GM23338 (cell line): ENCODE data around the gene NR2C1. TPM values are rescaled to one million over a fixed set of nuclear protein-coding genes. Genes with fewer than 3 reads are reported as not detected.
"Not testable (repeated sequence)": the region's sequence is repeated elsewhere in the genome, so short reads cannot be mapped to it uniquely, and the experiment has no call there.

ENCODE experiments used
- ATAC-seq: fragments of 200-7000 bp; cut with Tn5 transposase; 3 replicates; pipeline ENCODE4 v1.9.1; 2020
- DNase-seq: peaks from one replicate; pipeline ENCODE4 v3.0.0-alpha.2; 2015; ENCODE audit warnings: low spot score
- H2AFZ ChIP-seq: fragments of 200-600 bp; sonication (generic); 2 replicates; pipeline ENCODE4 v1.8.0; 2016; ENCODE audit warnings: antibody characterized with exemption, mild to moderate bottlenecking, moderate library complexity
- H3F3A ChIP-seq: fragments of 200-600 bp; sonication (generic); replicated peaks from 2 replicates; pipeline ENCODE4 v1.8.0; 2017; ENCODE audit warnings: antibody characterized with exemption, mixed run types, low read depth
- H3K27ac ChIP-seq: fragments of 200-600 bp; sonication (generic); 2 replicates; pipeline ENCODE4 v1.6.1; 2016; ENCODE audit warnings: low read depth
- H3K27me3 ChIP-seq: fragments of 200-600 bp; sonication (generic); 2 replicates; pipeline ENCODE4 v1.8.0; 2016; ENCODE audit warnings: mild to moderate bottlenecking, mixed run types, moderate library complexity; ENCODE audit not compliant: insufficient read depth
- H3K36me3 ChIP-seq: fragments of 200-600 bp; sonication (generic); 2 replicates; pipeline ENCODE4 v1.8.0; 2016; ENCODE audit warnings: mild to moderate bottlenecking; ENCODE audit not compliant: insufficient read depth
- H3K4me1 ChIP-seq: fragments of 200-600 bp; sonication (generic); 2 replicates; pipeline ENCODE4 v1.8.0; 2016; ENCODE audit warnings: mild to moderate bottlenecking, moderate library complexity; ENCODE audit not compliant: insufficient read depth
- H3K4me2 ChIP-seq: fragments of 200-600 bp; sonication (generic); 2 replicates; pipeline ENCODE4 v1.7.1; 2017; ENCODE audit warnings: mixed run types
- H3K4me3 ChIP-seq: fragments of 200-600 bp; sonication (generic); 2 replicates; pipeline ENCODE4 v1.6.1; 2016; ENCODE audit warnings: mixed run types
- H3K79me2 ChIP-seq: fragments of 200-600 bp; sonication (generic); replicated peaks from 2 replicates; pipeline ENCODE4 v1.8.0; 2017; ENCODE audit warnings: mild to moderate bottlenecking; ENCODE audit not compliant: insufficient read depth
- H3K9me2 ChIP-seq: fragments of 200-600 bp; sonication (generic); 2 replicates; pipeline ENCODE4 v1.8.0; 2017; ENCODE audit not compliant: insufficient read depth
- H4K20me1 ChIP-seq: fragments of 200-600 bp; sonication (generic); replicated peaks from 2 replicates; pipeline ENCODE4 v1.8.0; 2017; ENCODE audit warnings: mild to moderate bottlenecking; ENCODE audit not compliant: insufficient read depth
- H3K27ac Mint-ChIP-seq: 2 replicates; pipeline ENCODE4 v1.8.0; 2020; ENCODE audit warnings: inconsistent platforms, mild to moderate bottlenecking, moderate library complexity, mixed read lengths
- H3K27me3 Mint-ChIP-seq: 3 replicates; pipeline ENCODE4 v1.8.0; 2022; ENCODE audit warnings: low read depth, mild to moderate bottlenecking, moderate library complexity, mixed read lengths, inconsistent platforms; ENCODE audit not compliant: insufficient read depth, poor library complexity
- H3K36me3 Mint-ChIP-seq: 3 replicates; pipeline ENCODE4 v1.8.0; 2021; ENCODE audit warnings: low read depth, mild to moderate bottlenecking, inconsistent platforms, moderate library complexity, mixed read lengths
- H3K4me1 Mint-ChIP-seq: 3 replicates; pipeline ENCODE4 v1.8.0; 2020; ENCODE audit warnings: mild to moderate bottlenecking, inconsistent platforms, mixed read lengths
- H3K4me3 Mint-ChIP-seq: 3 replicates; pipeline ENCODE4 v1.8.0; 2021; ENCODE audit warnings: moderate library complexity, mild to moderate bottlenecking, inconsistent platforms, mixed read lengths
- H3K9me3 Mint-ChIP-seq: 3 replicates; pipeline ENCODE4 v1.8.0; 2020; ENCODE audit warnings: moderate library complexity, mild to moderate bottlenecking, inconsistent platforms, mixed read lengths
- CREB1 ChIP-seq: fragments of 250-450 bp; sonication (Bioruptor Pico); IDR thresholded peaks from 2 replicates; pipeline ENCODE4 v1.5.0; 2020; ENCODE audit warnings: low read depth, mild to moderate bottlenecking, moderate library complexity
- ETS1 ChIP-seq: IDR thresholded peaks from 2 replicates; pipeline ENCODE4 v1.6.1; 2016; ENCODE audit warnings: antibody characterized with exemption
- EZH2phosphoT487 ChIP-seq: fragments of 200-600 bp; sonication (generic); IDR thresholded peaks from one replicate; pipeline ENCODE4 v1.8.1; 2018; ENCODE audit warnings: antibody characterized with exemption; ENCODE audit not compliant: unreplicated experiment
- JUNB ChIP-seq: IDR thresholded peaks from one replicate; pipeline ENCODE4 v1.6.1; 2016; ENCODE audit warnings: antibody characterized with exemption; ENCODE audit not compliant: unreplicated experiment
- POLR2AphosphoS5 ChIP-seq: IDR thresholded peaks from 2 replicates; pipeline ENCODE4 v1.6.1; 2016; ENCODE audit warnings: antibody characterized with exemption, low read depth
- REST ChIP-seq: IDR thresholded peaks from one replicate; pipeline ENCODE4 v1.6.1; 2018; ENCODE audit warnings: antibody characterized with exemption; ENCODE audit not compliant: unreplicated experiment
- STAT1 ChIP-seq: IDR thresholded peaks from one replicate; pipeline ENCODE4 v1.6.1; 2016; ENCODE audit warnings: antibody characterized with exemption; ENCODE audit not compliant: unreplicated experiment
- polyA plus RNA-seq: library from polyadenylated mRNA; unstranded; fragments of >200 nt; fragmentation: Nextera tagmentation; extraction: Ambion mirVana; gene quantifications from 2 replicates; pipeline ENCODE4 v1.2.1, GENCODE V29; 2016
- total RNA-seq: library from RNA; depleted of rRNA; stranded (reverse); fragments of >200 nt; shearing (Covaris generic); gene quantifications from 2 replicates; pipeline ENCODE4 v1.2.3, GENCODE V29; 2014

Gene NR2C1
- total and polyA plus RNA-seq, 2 experiments from 2014 or later = 41.1 to 45.3 TPM

- no peak for TF ChIP-seq ETS1
- no peak for TF ChIP-seq JUNB
- TF ChIP-seq REST = no peak
- no peak for TF ChIP-seq CREB1 (CRISPR knock-in tag)
- TF ChIP-seq POLR2AphosphoS5 = no peak
- TF ChIP-seq EZH2phosphoT487 = no peak
- no peak for TF ChIP-seq STAT1
Measured at GRCh38 chr12:95102916-95103671, 29.7 kb upstream of the NR2C1 start (continued).

- not testable (repeated sequence) for H3K9me2 ChIP-seq, H3K27ac Mint-ChIP-seq, H3K27me3 ChIP-seq, DNase-seq, H3K4me2 ChIP-seq, H3K4me3 ChIP-seq, H4K20me1 ChIP-seq, H3K4me3 Mint-ChIP-seq, H3K4me1 ChIP-seq, H3K4me1 Mint-ChIP-seq, H3K79me2 ChIP-seq, ATAC-seq, H3K27ac ChIP-seq, H3K9me3 Mint-ChIP-seq, H2AFZ ChIP-seq, H3F3A ChIP-seq, H3K27me3 Mint-ChIP-seq
- peaks cover 39% of the 10 kb centered on the region; the same call in 2 of the 3 replicates for H3K36me3 Mint-ChIP-seq
- H3K36me3 ChIP-seq = peaks cover 23% of the 10 kb centered on the region
Measured at GRCh38 chr12:95101957-95102356, 28.5 kb upstream of the NR2C1 start.
